NCI-H1694 (cell line): ENCODE data around the gene ESYT1.

Experiments used
- DNase-seq: peaks from one replicate; lab custom pipeline; 2025; lab: John Stamatoyannopoulos, UW

ESYT1 gene

GRCh38 chr12:56127485-56127887 lies 581 bp upstream of the ESYT1 start:
- no peak for DNase-seq

DNA sequence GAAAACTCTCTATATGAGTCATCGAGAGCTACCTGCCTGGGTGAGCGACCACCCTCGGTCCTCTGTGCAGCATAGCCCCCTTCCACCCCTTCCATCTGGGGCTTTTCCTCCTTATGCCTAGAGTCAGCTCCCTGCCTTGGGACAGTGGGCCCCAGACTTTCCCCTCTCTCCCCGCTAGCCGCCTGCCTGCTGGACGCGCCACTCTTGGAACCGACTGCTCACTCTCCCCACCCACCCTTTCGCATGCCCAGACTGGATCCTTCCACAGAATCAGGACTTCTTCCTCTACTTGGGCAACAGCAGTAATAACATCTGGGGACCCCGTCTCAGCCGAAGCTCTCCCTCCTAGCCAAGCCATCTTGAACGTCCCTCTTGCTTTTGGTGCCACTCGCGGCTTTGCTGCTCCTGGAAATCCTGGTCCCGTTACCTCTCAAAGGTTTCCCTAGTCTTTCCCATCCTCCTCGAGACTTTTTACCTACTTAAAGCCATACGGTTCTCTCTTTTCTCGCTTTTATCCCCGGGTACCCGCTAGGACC lies 671 bp downstream of the ESYT1 start:
- no peak for DNase-seq

GRCh38 chr12:56129206-56129941 lies 1.3 kb downstream of the ESYT1 start:
- no peak for DNase-seq

DNA sequence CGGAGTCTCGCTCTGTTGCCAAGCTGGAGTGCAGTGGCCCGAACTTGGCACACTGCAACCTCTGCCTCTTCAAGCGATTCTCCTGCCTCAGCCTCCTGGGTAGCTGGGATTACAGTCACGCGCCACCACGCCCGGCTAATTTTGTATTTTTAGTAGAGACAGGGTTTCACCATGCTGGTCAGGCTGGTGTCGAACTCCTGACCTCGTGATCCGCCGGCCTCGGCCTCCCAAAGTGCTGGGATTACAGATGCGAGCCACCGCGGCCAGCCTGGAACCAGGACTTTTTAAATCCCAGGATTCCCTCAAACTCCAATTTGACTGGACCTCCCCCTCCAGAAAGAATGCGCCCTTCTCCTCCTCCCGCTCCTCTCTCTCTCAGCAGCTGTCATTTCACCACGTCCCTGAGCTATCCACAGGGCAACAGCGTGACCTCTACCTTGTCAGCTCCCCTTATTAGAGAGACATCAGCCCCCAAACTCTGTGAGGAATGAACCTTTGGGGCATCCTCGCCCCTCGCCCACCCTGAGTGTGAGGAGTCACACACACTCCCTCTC lies 2.0 kb downstream of the ESYT1 start:
- DNase-seq, result no peak

DNA sequence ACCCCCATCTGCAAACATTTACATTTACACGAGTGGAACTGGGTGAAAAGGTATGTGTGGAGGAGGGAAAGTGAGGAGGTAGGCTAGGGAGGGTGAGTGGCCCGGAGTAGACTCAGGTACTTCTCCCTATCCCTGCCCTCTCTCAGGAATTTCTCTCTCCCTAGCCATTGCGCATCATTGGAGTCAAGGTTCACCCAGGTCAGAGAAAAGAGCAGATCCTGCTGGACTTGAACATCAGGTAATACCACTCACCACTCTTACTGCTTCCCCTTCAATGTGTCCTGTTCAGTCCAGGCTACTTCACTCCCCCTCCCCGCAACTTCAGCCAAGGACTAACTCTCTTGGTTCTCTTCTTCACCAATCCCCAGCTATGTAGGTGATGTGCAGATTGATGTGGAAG lies 2.8 kb downstream of the ESYT1 start:
- DNase-seq, result no peak

DNA sequence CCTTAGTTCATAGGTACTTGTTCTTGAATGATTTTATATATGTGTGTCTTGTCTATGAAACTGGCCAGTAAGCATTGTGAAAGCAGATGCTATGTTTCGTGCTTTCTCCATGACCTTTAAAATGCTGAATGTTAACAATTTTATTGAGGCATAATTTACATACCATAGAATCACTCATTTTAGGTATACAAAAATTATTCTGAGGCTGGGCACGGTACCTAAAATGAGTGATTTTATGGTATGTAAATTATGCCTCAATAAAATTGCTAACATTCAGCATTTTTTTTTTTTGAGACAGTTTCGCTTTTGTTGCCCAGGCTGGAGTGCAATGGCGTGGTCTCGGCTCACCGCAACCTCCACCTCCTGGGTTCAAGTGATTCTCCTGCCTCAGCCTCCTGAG lies 6.8 kb downstream of the ESYT1 start:
- DNase-seq, result no peak

DNA sequence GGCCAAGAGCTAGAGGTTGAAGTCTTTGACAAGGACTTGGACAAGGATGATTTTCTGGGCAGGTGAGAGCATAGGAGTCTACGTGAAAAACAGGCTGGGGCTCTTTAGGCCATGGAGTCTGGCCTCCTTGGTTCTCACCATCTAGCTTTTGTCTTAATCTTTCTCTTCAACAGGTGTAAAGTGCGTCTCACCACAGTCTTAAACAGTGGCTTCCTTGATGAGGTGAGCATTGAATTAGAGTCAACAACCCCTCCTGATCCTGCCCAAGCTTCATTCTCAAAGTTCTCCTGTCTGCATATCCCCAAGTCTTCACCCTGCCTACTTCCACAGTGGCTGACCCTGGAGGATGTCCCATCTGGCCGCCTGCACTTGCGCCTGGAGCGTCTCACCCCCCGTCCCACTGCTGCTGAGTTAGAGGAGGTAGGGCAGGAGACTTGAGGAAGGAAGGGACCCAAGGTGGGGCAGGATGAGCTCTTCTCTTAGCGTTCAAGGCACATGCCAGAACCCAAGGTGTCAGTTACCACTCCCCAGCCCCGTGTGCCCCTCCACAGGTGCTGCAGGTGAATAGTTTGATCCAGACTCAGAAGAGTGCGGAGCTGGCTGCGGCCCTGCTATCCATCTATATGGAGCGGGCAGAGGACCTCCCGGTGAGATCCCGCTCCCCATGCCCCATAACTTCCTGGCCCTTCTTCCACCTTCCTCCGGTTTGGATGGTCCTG lies 9.9 kb downstream of the ESYT1 start:
- DNase-seq, result no peak

DNA sequence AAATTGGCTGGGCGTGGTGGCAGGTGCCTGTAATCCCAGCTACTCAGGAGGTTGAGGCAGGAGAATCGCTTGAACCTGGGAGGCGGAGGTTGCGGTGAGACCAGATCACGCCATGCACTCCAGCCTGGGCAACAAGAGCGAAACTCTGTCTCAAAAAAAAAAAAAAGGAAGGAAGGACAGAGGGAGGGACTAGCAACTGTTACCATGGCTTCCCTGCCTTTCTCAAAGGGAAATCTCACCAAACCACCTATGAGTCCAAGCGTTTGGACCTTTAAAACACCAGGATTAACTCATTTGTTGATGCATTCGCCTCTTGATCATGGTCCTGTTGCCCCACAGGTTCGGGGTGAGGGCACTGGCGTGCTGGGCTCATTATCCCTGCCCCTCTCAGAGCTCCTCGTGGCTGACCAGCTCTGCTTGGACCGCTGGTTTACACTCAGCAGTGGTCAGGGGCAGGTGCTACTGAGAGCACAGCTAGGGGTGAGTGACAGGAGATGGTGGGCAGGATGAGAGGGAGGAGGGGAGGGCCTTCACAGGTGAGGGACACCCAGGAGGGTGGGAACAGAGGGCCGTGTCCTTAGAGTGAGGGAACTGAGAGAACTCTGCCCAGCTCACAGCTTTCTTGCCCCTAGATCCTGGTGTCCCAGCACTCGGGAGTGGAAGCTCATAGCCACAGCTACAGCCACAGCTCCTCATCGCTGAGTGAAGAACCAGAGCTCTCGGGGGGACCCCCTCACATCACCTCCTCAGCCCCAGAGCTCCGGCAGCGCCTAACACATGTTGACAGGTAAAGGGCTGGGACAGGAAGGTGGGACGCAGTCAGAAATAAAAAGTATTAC lies 14.1 kb downstream of the ESYT1 start:
- no peak for DNase-seq

DNA sequence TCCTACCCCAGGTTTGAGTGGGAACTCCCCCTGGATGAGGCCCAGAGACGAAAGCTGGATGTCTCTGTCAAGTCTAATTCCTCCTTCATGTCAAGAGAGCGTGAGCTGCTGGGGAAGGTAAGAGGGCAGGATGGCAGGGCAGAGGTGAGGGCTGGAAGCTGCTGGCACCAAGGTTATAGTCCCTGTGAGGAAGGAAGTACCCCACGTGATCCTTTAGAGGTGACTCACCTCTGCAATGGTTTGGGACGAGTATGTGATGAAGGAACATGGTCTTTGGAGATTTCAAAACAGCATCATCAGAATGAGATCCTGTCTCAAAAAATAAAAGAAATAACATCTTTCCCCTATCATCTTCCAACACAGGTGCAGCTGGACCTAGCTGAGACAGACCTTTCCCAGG lies 15.2 kb downstream of the ESYT1 start:
- no peak for DNase-seq

DNA sequence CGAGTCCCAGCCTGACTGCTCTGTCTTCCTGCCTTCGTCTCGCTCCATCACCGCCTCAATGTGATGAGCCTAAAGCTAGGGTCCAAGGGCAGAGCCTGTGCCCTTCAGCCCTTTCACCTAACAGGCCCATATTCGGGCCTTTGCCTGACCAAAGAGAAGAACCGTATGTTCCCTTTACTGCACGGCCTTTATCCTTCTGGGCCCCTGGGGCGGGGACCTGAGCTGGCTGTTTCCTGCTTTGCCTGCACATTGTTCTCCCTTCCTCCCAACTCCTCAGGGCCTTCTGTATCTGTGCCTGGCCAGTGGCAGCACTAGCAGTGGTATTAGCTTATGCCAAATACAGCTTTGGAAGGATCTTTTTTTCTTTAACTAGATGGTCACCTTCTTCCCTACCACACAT lies 15.8 kb downstream of the ESYT1 start:
- no peak for DNase-seq

- DNase-seq, result no peak
Measured at GRCh38 chr12:56145217-56145616, 17.1 kb downstream of the ESYT1 start.

- DNase-seq, result no peak
Measured at GRCh38 chr12:56146492-56147460, 18.7 kb downstream of the ESYT1 start.

GRCh38 chr12:56150563-56150962 lies 22.5 kb downstream of the ESYT1 start:
- DNase-seq, result no peak

DNA sequence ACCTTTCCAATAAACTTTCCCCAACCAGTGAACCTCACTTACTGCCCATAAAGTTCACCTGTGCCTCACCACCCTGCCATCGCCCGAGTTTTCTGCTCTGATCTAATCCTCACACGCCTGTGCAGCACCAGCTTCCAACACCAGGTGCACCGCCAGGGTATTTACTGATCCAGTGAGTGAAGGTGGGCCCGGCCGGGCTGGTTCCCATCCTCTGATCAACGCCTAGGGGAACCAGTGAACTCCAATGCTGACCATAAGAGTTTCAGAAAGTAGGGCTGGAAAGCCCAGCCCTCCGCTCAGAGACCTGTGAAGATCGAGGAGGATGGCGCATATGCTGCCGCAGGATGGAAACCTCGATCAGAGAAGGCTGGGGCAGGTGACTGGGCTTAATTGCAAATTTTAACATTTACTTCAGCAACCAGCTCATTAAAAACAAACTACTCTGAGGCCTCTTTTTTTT lies 23.6 kb downstream of the ESYT1 start:
- peak; percentile 60 for DNase-seq

- DNase-seq, result peak; percentile 48
Measured at GRCh38 chr12:56152132-56152755, 24.2 kb downstream of the ESYT1 start, which contains the start of gene MYL6B. MYL6B (plus strand) TSS chr12:56152587; CDS start chr12:56153919, 1,332 bp downstream.

DNA sequence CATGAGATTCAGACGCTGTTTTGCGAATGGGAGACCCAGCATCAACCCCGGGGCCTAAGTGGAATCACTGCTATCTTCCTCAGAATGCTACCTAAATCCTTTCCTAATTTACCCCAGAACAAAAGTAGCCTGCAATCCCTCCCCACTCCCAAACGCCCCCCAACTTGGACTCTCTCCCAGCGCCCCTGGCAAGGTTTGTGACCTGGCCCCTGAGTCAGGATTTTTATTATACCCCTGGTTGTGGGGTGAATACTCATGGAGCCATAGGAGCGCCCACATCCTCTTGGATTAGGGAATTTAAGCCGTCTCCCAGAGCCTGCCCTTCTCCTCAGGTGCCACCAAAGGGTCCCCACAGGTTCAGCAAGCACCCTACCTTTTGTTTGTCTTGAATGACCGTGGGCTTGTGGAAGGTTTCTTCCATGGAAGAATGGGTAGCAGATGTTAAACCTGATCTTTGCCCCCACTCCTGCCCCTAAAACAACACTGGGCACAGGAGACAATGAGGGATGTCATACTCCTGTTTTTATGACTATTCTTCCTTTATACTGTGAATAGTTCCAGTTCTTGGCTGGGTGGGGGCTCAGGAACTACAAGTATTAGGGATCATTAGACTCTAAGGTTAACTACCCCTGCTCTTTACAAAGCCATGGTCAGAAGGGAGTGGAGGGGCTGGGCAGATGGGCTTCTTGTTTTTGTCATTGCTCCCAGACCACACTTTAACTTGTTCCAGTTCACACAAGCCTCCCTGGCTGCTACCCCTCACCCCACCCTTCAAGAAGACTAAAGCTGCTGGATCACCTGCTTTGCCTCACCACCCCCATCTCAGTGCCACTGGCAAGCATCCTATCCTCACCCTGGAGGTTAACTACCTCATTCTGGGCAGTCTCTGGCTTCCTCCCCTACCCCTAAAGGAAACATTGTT lies 24.9 kb downstream of the ESYT1 start:
- DNase-seq, result no peak

DNA sequence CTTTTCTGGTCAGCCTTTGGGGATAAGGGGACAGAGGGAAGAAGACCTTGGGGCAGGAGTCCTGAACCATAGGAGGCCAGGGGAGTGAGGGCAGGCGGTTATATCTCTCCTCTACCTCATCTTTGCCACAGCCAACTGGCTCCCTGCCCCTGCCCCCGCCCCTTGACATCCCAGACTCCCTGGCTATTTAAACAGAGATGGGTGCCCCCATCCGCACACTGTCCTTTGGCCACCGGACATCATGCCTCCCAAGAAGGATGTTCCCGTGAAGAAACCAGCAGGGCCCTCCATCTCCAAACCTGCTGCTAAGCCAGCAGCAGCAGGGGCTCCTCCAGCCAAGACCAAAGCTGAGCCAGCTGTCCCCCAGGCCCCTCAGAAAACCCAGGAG lies 25.6 kb downstream of the ESYT1 start:
- no peak for DNase-seq

DNA sequence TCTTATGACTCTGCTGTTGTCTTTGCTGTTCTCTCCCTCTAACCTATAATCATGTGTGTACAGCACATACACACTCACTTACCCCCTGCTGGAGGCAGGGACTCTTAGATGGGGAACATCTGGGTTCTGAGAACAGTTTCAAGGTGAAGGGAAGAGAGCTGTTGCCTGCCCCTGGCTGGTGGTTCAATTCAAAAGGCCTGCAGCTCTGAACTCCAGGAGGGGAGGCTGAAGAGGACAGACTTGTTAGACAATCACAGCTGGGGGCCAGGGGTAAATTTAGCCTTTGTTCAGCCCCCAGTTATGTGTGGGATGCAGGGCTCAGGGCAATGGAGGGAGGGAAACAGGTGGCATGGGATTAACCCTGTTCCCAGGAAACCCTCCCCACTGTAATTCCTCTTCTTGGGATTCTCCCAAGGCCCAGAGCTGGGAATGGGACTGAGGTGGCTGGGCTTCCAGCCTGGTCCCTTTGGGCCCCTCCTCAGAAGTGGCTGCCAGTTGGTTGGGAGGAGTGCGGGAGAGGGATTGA lies 26.2 kb downstream of the ESYT1 start:
- no peak for DNase-seq

- DNase-seq, result no peak
Measured at GRCh38 chr12:56154818-56155217, 26.8 kb downstream of the ESYT1 start.
